Choroid plexus epithelial cell (primary cell): ENCODE measurements around the gene SHROOM4.
A peak's percentile ranks its signal among the peaks of the same experiment; 100 is the strongest.

Experiments used
- DNase-seq: peaks from one replicate; pipeline ENCODE4 v3.0.0-alpha.2; 2010; ENCODE audit warnings: low read depth
- H3K4me3 ChIP-seq: 2 replicates; pipeline ENCODE4 v1.5.1; 2011; ENCODE audit warnings: low read depth, mild to moderate bottlenecking, control low read depth, low read length, moderate library complexity
- TF ChIP-seq, protein P1 (sequence below): conservative IDR thresholded peaks from 2 replicates; pipeline ENCODE4 v1.5.1; 2011; ENCODE audit warnings: low read depth, mild to moderate bottlenecking, control low read depth, inconsistent platforms, low read length, moderate library complexity

The SHROOM4 gene

DNA sequence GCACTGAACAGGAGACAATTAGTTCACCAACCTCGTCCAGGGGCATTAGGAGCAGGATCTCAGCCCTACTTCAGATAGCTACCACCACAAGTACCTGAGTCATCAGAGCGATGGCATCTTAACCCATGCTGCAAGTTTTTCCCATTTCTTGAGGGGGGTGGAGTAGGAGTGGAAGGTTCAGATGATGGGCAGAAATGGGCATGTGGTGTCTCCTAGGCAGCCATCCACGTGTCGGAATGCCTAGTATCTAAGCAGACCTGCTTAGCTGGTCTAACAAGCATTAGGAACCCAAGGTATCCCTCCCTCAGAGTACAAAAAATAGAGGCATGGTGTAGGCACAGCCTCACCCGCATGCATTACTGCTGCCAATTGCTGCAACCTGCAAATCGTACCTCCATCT lies 184.2 kb downstream of the SHROOM4 start:
- TF ChIP-seq, protein P1, sequence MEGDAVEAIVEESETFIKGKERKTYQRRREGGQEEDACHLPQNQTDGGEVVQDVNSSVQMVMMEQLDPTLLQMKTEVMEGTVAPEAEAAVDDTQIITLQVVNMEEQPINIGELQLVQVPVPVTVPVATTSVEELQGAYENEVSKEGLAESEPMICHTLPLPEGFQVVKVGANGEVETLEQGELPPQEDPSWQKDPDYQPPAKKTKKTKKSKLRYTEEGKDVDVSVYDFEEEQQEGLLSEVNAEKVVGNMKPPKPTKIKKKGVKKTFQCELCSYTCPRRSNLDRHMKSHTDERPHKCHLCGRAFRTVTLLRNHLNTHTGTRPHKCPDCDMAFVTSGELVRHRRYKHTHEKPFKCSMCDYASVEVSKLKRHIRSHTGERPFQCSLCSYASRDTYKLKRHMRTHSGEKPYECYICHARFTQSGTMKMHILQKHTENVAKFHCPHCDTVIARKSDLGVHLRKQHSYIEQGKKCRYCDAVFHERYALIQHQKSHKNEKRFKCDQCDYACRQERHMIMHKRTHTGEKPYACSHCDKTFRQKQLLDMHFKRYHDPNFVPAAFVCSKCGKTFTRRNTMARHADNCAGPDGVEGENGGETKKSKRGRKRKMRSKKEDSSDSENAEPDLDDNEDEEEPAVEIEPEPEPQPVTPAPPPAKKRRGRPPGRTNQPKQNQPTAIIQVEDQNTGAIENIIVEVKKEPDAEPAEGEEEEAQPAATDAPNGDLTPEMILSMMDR: no peak

DNA sequence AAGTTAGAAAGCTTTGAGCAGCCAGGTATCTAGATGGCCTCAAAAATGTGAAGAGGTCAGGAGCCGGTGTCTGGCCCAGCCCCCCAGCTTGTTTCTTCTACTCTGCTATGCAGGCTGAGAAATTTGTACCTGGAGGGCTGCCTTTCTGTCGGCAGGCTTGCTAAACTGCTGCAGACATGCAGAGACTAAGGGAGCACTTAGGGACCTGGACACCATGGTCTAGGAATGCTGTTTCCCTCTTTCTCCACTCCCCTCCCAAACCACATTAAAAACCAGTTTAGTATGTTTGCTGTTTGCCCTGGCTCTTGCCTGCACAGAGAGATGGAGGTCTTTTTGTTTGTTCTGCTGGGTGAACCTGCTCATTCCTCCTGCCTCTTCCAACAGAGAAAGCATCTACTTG lies 186.3 kb downstream of the SHROOM4 start:
- TF ChIP-seq, protein P1: no peak
- DNase-seq: no peak
- no peak overlapping the region for H3K4me3 ChIP-seq

More for the DNA sequence above, 184.2 kb downstream of the SHROOM4 start:
- H3K4me3 ChIP-seq: no peak overlapping the region
- DNase-seq: no peak

DNA sequence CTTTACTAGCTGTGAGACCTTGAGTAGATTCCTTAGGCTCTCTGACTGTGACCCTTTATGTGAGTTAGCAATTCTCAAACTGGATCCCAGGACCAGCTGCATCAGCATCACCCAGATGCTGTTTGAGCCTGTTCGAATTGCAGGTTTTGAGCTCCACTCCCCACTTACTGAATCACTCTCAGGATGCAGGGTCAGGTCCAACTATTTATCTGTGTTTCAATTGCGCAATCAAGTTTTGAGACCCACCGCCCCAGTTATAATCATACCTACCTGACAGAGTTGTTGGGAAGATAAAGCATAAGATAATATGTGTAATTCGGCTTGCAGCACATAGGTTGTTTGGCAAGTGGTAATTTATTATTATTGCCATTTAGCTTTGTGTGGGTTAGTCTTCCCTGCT lies 187.6 kb downstream of the SHROOM4 start:
- DNase-seq: no peak
- TF ChIP-seq, protein P1: no peak
- H3K4me3 ChIP-seq: no peak overlapping the region

DNA sequence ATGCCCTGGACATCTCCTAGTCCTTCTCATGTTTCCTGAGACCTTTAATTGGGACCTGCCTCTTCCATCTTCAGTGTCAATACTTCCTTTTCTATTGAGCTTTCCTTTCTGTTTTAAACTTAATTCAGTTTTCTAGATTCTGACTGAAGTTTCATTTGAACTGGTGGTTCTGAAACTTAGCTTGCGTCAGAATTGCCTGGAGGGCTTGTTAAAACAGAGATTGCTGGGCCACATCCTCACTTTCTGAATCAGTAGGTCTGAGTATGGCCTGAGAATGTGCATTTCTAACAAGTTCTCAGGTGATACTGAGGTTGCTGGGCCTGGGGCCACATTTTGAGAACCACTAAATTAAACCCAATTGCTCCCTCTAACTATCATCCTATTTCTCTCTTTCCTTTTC lies 191.2 kb downstream of the SHROOM4 start:
- no peak overlapping the region for H3K4me3 ChIP-seq
- TF ChIP-seq, protein P1: no peak
- no peak for DNase-seq

DNA sequence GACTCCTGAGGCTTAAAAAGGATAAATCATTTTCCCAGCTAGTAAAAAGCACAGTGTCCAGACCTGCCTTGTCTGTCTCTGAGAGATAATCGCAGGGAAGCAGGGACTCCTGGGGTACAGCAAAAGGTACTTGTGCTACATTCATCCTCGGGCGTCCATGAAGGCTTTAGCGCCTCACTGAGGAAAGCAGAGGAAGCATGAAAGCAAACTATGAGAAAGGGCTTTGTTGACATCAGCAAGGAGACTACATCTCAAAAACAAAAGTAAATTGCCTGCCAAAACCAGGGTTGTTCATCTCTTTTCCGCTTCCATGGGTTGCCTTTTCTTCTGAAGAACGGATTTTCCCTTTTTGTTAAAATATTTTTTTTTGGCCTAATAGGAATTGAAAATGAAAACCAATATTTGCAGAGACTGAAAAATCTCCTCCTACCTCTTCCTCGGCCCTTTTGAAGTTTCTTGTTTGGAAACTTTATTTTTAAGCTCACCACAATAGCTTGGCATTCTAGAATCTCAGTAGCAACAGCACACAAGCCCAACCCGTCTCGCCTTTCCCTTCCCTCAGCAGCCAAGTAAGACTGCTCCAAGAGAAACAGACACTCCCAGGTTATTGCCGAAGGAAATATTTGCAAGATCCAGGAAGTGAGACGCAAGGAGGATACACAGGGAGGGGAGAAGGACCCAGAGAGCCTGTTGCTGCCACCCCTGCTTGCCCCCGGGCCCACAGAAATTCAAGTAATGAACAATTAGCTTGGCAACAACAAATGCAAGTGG lies 195.0 kb downstream of the SHROOM4 start:
- DNase-seq: peak; percentile 33
- no peak overlapping the region for H3K4me3 ChIP-seq
- TF ChIP-seq, protein P1: peak; percentile 8

DNA sequence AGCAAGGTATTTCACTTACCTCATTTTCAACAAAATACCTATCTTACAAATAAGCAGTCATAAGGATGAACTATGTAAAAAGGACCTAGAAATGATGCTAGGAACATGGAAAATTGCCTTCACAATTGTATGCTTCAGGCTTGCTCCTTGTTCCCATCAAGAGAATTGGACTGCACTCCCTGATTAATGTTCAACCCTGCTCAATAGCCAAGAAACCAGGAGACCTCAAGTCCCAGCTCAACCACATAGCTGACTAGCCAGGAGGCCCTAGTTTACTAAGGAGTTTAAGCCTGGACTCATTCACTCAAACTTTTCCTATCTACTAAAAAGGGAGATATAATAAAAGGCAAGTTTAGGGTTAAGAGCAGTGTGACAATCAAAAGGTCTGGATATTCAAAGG lies 196.8 kb downstream of the SHROOM4 start:
- TF ChIP-seq, protein P1: no peak
- no peak overlapping the region for H3K4me3 ChIP-seq

DNA sequence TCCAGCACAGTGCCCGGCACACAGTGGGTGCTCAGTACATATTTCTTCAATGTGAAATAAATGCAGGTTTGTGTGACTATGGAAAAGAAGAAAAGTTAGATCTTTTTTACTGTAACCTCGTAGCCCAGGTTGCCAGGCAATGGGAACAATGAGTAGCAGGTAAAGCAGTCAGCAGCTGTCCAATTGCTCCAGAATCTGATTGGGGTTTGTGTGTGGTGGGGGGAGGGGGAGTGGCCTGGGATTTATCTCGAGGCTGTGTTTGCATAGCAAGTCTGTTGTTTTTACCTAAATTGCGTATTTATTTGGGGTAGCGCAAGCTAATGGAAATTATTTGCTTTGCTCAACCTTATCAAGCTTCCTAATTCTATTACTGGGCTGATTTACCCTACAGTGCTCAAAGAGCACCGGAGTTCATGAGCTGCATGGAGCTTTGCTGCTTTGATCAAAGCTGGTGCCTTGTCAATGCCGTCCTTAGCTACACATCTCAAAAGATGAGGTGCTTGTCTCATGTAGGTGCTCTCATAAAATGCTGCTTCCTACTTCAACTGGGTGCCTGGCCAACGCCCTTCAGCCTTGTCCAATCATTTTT lies 198.3 kb downstream of the SHROOM4 start:
- no peak overlapping the region for H3K4me3 ChIP-seq
- TF ChIP-seq, protein P1: no peak
- no peak for DNase-seq

More for the DNA sequence above, 196.8 kb downstream of the SHROOM4 start:
- DNase-seq: no peak
